NCI-H345 (cell line): ENCODE results near the gene SDHAF3.

Experiments
- DNase-seq: peaks from one replicate; lab custom pipeline; 2025; lab: John Stamatoyannopoulos, UW

SDHAF3 gene

DNA sequence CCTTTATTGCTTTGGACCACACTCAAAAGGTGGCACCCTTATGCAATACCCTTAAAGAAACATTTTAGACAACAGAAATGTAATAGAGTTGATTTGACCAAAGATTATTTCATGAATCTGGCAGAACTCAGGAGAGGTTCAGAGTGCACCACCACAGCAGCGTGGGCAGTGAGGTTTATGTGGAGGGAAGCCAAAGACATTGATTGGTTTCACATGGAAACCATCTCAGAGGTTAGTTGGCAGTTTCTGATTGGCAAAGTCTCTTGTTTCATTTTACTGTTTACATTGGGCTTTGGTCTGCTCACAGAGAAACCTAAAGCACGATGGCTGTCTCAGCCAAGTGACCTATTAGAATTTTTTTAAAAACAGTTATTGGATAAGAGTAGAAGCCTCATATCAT, 101.3 kb downstream of the SDHAF3 start:
- DNase-seq = no peak

DNA sequence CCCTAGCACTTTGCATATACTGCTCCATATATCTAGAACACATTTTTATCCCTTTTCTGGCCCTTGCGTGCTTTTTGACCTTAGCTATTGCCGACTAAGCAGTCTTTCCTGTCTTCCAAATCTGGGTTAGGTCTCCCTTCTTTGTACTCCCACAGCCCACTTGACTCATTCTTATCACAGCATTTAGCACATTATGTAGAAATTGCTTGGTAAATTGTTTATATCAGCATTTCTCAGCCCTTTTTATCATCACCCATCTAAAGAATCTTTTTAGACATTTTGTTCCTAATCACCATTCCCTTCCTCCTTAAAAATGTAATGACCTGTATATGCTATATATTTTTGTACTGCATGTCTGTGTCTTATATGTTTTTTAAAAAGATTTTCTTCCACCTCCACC, 101.7 kb downstream of the SDHAF3 start:
- no peak for DNase-seq

DNA sequence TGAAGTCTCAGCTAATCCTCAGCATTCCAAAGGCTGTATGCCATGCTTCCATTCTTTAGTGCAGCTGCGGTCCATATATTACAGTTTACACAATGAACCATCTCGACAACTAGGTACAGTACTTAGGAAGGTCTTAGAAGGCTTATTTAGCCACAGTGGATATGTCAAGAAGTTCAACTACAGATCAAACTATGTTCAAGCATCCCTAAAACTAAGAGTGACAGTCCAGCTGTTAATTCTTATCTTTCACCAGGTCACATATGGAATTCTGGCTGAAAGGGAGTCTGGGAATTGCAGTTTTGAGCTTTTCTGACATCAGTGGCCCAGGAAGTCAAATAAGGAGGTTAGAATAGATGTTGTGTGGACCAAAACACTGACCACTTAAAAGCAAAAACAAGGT, 106.8 kb downstream of the SDHAF3 start:
- no peak for DNase-seq

DNA sequence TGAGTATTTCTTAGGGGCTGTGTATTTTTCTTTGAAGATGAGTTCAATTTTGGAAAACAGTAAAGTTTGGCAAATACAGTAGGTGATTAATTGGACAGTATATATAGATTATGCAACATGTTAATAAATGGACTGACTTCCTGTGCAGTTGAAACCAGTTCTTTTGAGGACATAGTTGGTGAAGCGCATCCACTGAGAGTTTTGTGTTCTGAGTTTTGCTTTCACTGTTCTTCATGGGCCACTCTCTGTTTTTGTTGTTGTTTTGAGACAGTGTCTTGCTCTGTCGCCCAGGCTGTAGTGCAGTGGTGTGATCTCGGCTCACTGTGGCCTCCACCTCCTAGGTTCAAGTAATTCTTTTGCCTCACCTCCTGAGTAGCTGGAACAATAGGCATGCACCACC, 109.0 kb downstream of the SDHAF3 start:
- no peak for DNase-seq
